IMR-90 (cell line): ENCODE measurements around the gene HMX3. TPM values are rescaled to one million over a fixed set of nuclear protein-coding genes. Genes with fewer than 3 reads are reported as not detected.

Experiments
- ATAC-seq: fragments of 200-7000 bp; cut with Tn5 transposase; 2 replicates; pipeline ENCODE4 v1.9.1; 2020; ENCODE audit warnings: low read depth, mild to moderate bottlenecking, moderate library complexity
- BruUV-seq: library from RNA; stranded (reverse); fragments of 400-500 nt; replicated peaks from 2 replicates; lab custom pipeline; 2021; lab: Mats Ljungman, UMichigan
- CTCF ChIA-PET: fragments of 300-600 bp; formaldehyde crosslinking; extraction: SDS; loops from one replicate; lab custom pipeline; 2021; ENCODE audit warnings: antibody characterized with exemption; lab: Yijun Ruan, JAX
- POLR2A ChIA-PET: fragments of 300-600 bp; sonication (Branson Sonifier 250); formaldehyde crosslinking; loops from one replicate; lab custom pipeline; 2022; ENCODE audit warnings: antibody characterized with exemption; ENCODE audit not compliant: unreplicated experiment; lab: Charles Lee
- DNase-seq: peaks from one replicate; pipeline ENCODE4 v3.0.0; 2013
- H2AFZ ChIP-seq: replicated peaks from 2 replicates; pipeline ENCODE3; 2013; ENCODE audit warnings: low read length, mild to moderate bottlenecking; ENCODE audit not compliant: poor library complexity
- H2AK5ac ChIP-seq: 2 replicates; pipeline ENCODE4 v1.6.1; 2013; ENCODE audit warnings: low read depth, low read length, inconsistent platforms
- H2AK9ac ChIP-seq: replicated peaks from 2 replicates; pipeline ENCODE3; 2013; ENCODE audit warnings: mild to moderate bottlenecking, low read depth, low read length, moderate library complexity; ENCODE audit not compliant: poor library complexity
- H2BK120ac ChIP-seq: 2 replicates; pipeline ENCODE4 v1.6.1; 2013; ENCODE audit warnings: low read depth, low read length, inconsistent platforms
- H2BK15ac ChIP-seq: 3 replicates; pipeline ENCODE4 v1.6.1; 2013; ENCODE audit warnings: low read depth, low read length, inconsistent platforms
- H2BK20ac ChIP-seq: 2 replicates; pipeline ENCODE4 v1.6.1; 2013; ENCODE audit warnings: low read depth, mild to moderate bottlenecking, inconsistent platforms, low read length, moderate library complexity
- H2BK5ac ChIP-seq: 2 replicates; pipeline ENCODE4 v1.6.1; 2013; ENCODE audit warnings: mild to moderate bottlenecking, low read depth, low read length, inconsistent platforms; ENCODE audit not compliant: poor library complexity, severe bottlenecking
- H3K14ac ChIP-seq: replicated peaks from 2 replicates; pipeline ENCODE4 v1.6.1; 2013; ENCODE audit warnings: low read depth, low read length, inconsistent platforms
- H3K18ac ChIP-seq: 2 replicates; pipeline ENCODE4 v1.6.1; 2013; ENCODE audit warnings: low read depth, low read length, control low read depth
- H3K23ac ChIP-seq: 2 replicates; pipeline ENCODE4 v1.6.1; 2013; ENCODE audit warnings: low read depth, low read length, inconsistent platforms
- H3K27ac ChIP-seq: 2 replicates; pipeline ENCODE4 v1.5.1; 2013; ENCODE audit warnings: mild to moderate bottlenecking, control low read depth, low read length; ENCODE audit not compliant: insufficient read depth
- H3K27me3 ChIP-seq: 2 replicates; pipeline ENCODE4 v1.6.1; 2013; ENCODE audit warnings: low read length; ENCODE audit not compliant: control insufficient read depth, insufficient read depth
- H3K36me3 ChIP-seq: 2 replicates; pipeline ENCODE4 v1.6.1; 2013; ENCODE audit warnings: low read length, mixed read lengths; ENCODE audit not compliant: control insufficient read depth, insufficient read depth
- H3K4ac ChIP-seq: 2 replicates; pipeline ENCODE4 v1.6.1; 2013; ENCODE audit warnings: low read depth, low read length, inconsistent platforms
- H3K4me1 ChIP-seq: 2 replicates; pipeline ENCODE4 v1.6.1; 2013; ENCODE audit warnings: low read length, mixed read lengths; ENCODE audit not compliant: control insufficient read depth, insufficient read depth
- H3K4me2 ChIP-seq: 2 replicates; pipeline ENCODE4 v1.6.1; 2013; ENCODE audit warnings: low read depth, mild to moderate bottlenecking, control low read depth, low read length, moderate library complexity
- H3K4me3 ChIP-seq: 2 replicates; pipeline ENCODE4 v1.5.1; 2013; ENCODE audit warnings: low read depth, mild to moderate bottlenecking, control low read depth, low read length, moderate library complexity; ENCODE audit not compliant: insufficient read depth
- H3K56ac ChIP-seq: 2 replicates; pipeline ENCODE4 v1.6.1; 2013; ENCODE audit warnings: low read length, inconsistent platforms; ENCODE audit not compliant: insufficient read depth; ENCODE audit errors: extremely low read depth
- H3K79me1 ChIP-seq, 2 experiments: 2 replicates each; pipeline ENCODE4 v1.6.1; 2013; ENCODE audit warnings: low read length in 2 of 2, inconsistent platforms in 1 of 2, low read depth in 1 of 2
- H3K9ac ChIP-seq: 2 replicates; pipeline ENCODE4 v1.6.1; 2013; ENCODE audit warnings: low read depth, low read length, control low read depth
- H3K9me1 ChIP-seq: 2 replicates; pipeline ENCODE4 v1.6.1; 2013; ENCODE audit warnings: low read length, inconsistent platforms; ENCODE audit not compliant: insufficient read depth
- H3K9me3 ChIP-seq: 2 replicates; pipeline ENCODE4 v1.6.1; 2013; ENCODE audit warnings: low read length; ENCODE audit not compliant: control insufficient read depth, insufficient read depth
- H4K20me1 ChIP-seq: 2 replicates; pipeline ENCODE4 v1.6.1; 2013; ENCODE audit warnings: low read length, inconsistent platforms; ENCODE audit not compliant: insufficient read depth
- H4K5ac ChIP-seq: 2 replicates; pipeline ENCODE4 v1.6.1; 2013; ENCODE audit warnings: mild to moderate bottlenecking, low read depth, low read length, control low read depth
- H4K8ac ChIP-seq, 2 experiments: 2 replicates each; pipeline ENCODE4 v1.6.1; 2013; ENCODE audit warnings: low read depth in 2 of 2, low read length in 2 of 2, control low read depth in 1 of 2, inconsistent platforms in 1 of 2
- H4K91ac ChIP-seq: 2 replicates; pipeline ENCODE4 v1.6.1; 2013; ENCODE audit warnings: low read depth, low read length, inconsistent platforms; ENCODE audit not compliant: insufficient read depth
- BHLHE40 ChIP-seq: fragments of 150-350 bp; IDR thresholded peaks from 2 replicates; pipeline ENCODE4 v1.6.1; 2016; ENCODE audit warnings: mild to moderate bottlenecking, low read depth, low read length
- CEBPB ChIP-seq: IDR thresholded peaks from 2 replicates; pipeline ENCODE4 v1.6.1; 2012; ENCODE audit warnings: low read depth, low read length, improper control_type of control experiment
- CHD1 ChIP-seq: IDR thresholded peaks from 2 replicates; pipeline ENCODE4 v1.6.1; 2012; ENCODE audit warnings: low read depth, low read length, improper control_type of control experiment
- ELK1 ChIP-seq: fragments of 150-350 bp; IDR thresholded peaks from 2 replicates; pipeline ENCODE4 v1.6.1; 2016; ENCODE audit warnings: low read depth, mild to moderate bottlenecking, low read length, moderate library complexity, borderline replicate concordance
- FOS ChIP-seq: fragments of 150-350 bp; IDR thresholded peaks from 2 replicates; pipeline ENCODE4 v1.6.1; 2016; ENCODE audit warnings: low read depth, low read length
- MAFK ChIP-seq: IDR thresholded peaks from 2 replicates; pipeline ENCODE4 v1.6.1; 2012; ENCODE audit warnings: low read depth, low read length, improper control_type of control experiment
- MAZ ChIP-seq: IDR thresholded peaks from 2 replicates; pipeline ENCODE4 v1.6.1; 2012; ENCODE audit warnings: low read depth, mild to moderate bottlenecking, low read length, improper control_type of control experiment, moderate library complexity, borderline replicate concordance
- MXI1 ChIP-seq: IDR thresholded peaks from 2 replicates; pipeline ENCODE4 v1.6.1; 2012; ENCODE audit warnings: low read depth, mild to moderate bottlenecking, low read length, moderate library complexity, borderline replicate concordance
- NFE2L2 ChIP-seq: fragments of 150-350 bp; IDR thresholded peaks from 2 replicates; pipeline ENCODE4 v1.6.1; 2016; ENCODE audit warnings: low read depth, mild to moderate bottlenecking, low read length
- POLR2A ChIP-seq: IDR thresholded peaks from 2 replicates; pipeline ENCODE4 v1.6.1; 2012; ENCODE audit warnings: mild to moderate bottlenecking, low read depth, low read length
- RAD21 ChIP-seq: IDR thresholded peaks from 2 replicates; pipeline ENCODE4 v1.6.1; 2012; ENCODE audit warnings: low read length, improper control_type of control experiment
- RCOR1 ChIP-seq: IDR thresholded peaks from 2 replicates; pipeline ENCODE4 v1.6.1; 2012; ENCODE audit warnings: mild to moderate bottlenecking, low read length, improper control_type of control experiment; ENCODE audit not compliant: insufficient replicate concordance
- RFX5 ChIP-seq: IDR thresholded peaks from 2 replicates; pipeline ENCODE4 v1.8.0; 2012; ENCODE audit warnings: low read depth, mild to moderate bottlenecking, low read length, moderate library complexity
- SMC3 ChIP-seq: fragments of 150-350 bp; IDR thresholded peaks from 2 replicates; pipeline ENCODE4 v1.6.1; 2016; ENCODE audit warnings: low read depth, mild to moderate bottlenecking, antibody characterized with exemption, low read length, moderate library complexity
- USF2 ChIP-seq: fragments of 150-350 bp; IDR thresholded peaks from 2 replicates; pipeline ENCODE4 v1.6.1; 2017; ENCODE audit warnings: mild to moderate bottlenecking, antibody characterized with exemption, low read length, low read depth
- WGBS, 2 experiments: methylation state at CpG; one replicate each; pipeline versions ENCODE4 v1.1.5 to v1.1.7; 2013; ENCODE audit warnings: missing lambda C conversion rate in 2 of 2; ENCODE audit not compliant: insufficient read length in 1 of 2; ENCODE audit errors: extremely low coverage in 2 of 2; 5-methylcytosine and 5-hydroxymethylcytosine counted together
- dilution Hi-C: fragments of 300-500 bp; cut with HindIII; formaldehyde crosslinking; loops from one replicate; pipeline ENCODE4 v1.14.3; 2018; ENCODE audit warnings: low sequenced_read_pairs; ENCODE audit not compliant: unreplicated experiment
- in situ Hi-C: fragments of 300-500 bp; cut with MboI; formaldehyde crosslinking; loops from 3 replicates; pipeline ENCODE4 v1.14.3; 2019; ENCODE audit warnings: low sequenced_read_pairs, inconsistent platforms, mixed read lengths
- intact Hi-C: fragments of 100-400 bp; cut with micrococcal nuclease; formaldehyde crosslinking; loops from 2 replicates; pipeline ENCODE4 v1.10.0; 2022
- polyA plus RNA-seq, 3 experiments: library from polyadenylated mRNA; depleted of rRNA; stranded (reverse); fragments of >200 nt; gene quantifications; 2 replicates each; pipeline ENCODE4 v1.2.3, GENCODE V29; 2012; ENCODE audit warnings: low replicate concordance in 1 of 3
- total RNA-seq: library from RNA; depleted of rRNA; stranded (reverse); fragments of >200 nt; gene quantifications from 2 replicates; pipeline ENCODE4 v1.2.3, GENCODE V29; 2012
- TF ChIP-seq, protein P1 (sequence below): conservative IDR thresholded peaks from 2 replicates; pipeline ENCODE4 v1.5.1; 2012; ENCODE audit warnings: mild to moderate bottlenecking, low read depth, low read length, improper control_type of control experiment

The HMX3 gene
- total and polyA plus RNA-seq, 2 of the 4 experiments (the other 2 are of a cell fraction), result not detected

DNA sequence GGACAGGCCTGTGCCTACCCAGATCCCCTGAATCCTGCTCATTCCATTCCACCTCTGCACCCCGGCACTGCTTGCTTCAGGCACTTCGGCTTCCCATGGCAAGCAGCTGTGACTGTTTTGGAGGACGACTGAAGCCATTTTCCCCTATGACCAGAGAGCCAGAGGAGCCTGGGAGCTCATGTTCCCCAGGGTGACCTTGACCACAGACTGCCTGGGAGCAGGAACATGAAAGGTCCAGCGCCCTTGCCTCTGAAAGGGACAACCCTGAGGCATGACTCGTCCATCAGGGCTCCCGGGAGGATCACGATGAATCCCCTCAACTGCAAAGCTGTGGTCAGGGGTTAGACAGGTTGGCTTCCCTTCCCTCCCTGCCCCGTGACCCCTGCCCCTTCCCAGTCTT lies 16.7 kb upstream of the HMX3 start:
- BruUV-seq, result no TSS peak
- in situ Hi-C loops (no loop called here), intact Hi-C loops (no loop called here), dilution Hi-C loops (no loop called here)
- no peak for TF ChIP-seq MAFK
- TF ChIP-seq RCOR1, result no peak
- TF ChIP-seq BHLHE40, result no peak
- TF ChIP-seq CEBPB, result no peak
- no peak for TF ChIP-seq RFX5
- TF ChIP-seq, protein P1, sequence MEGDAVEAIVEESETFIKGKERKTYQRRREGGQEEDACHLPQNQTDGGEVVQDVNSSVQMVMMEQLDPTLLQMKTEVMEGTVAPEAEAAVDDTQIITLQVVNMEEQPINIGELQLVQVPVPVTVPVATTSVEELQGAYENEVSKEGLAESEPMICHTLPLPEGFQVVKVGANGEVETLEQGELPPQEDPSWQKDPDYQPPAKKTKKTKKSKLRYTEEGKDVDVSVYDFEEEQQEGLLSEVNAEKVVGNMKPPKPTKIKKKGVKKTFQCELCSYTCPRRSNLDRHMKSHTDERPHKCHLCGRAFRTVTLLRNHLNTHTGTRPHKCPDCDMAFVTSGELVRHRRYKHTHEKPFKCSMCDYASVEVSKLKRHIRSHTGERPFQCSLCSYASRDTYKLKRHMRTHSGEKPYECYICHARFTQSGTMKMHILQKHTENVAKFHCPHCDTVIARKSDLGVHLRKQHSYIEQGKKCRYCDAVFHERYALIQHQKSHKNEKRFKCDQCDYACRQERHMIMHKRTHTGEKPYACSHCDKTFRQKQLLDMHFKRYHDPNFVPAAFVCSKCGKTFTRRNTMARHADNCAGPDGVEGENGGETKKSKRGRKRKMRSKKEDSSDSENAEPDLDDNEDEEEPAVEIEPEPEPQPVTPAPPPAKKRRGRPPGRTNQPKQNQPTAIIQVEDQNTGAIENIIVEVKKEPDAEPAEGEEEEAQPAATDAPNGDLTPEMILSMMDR, result no peak
- no peak for TF ChIP-seq MAZ
- TF ChIP-seq RAD21, result no peak
- TF ChIP-seq CHD1, result no peak
- TF ChIP-seq MXI1, result no peak
- no peak for TF ChIP-seq ELK1
- no peak for TF ChIP-seq NFE2L2
- no peak for TF ChIP-seq POLR2A
- TF ChIP-seq FOS, result no peak
- TF ChIP-seq SMC3, result no peak
- TF ChIP-seq USF2, result no peak
- CTCF ChIA-PET, result no interaction called here
- Histone ChIP-seq H3K79me1 (no peaks in the 10 kb centered on the region), H4K20me1 (no peaks in the 10 kb centered on the region), H3K14ac (no peak overlapping the region), H4K91ac (no peak overlapping the region), H3K4ac (no peak overlapping the region), H3K23ac (no peak overlapping the region), H4K8ac (no peak overlapping the region), H3K9ac (no peak overlapping the region), H3K4me1 (no peaks in the 10 kb centered on the region), H2BK5ac (no peak overlapping the region), H2BK120ac (no peak overlapping the region), H4K5ac (no peak overlapping the region), H2BK20ac (no peak overlapping the region), H3K56ac (no peak overlapping the region), H3K27me3 (peaks cover 17% of the 10 kb centered on the region; the same call in 1 of the 2 replicates), H3K18ac (no peak overlapping the region), H3K9me3 (no peaks in the 10 kb centered on the region), H2AK5ac (no peak overlapping the region), H2AFZ (no peak overlapping the region), H3K4me2 (no peak overlapping the region), H3K9me1 (no peaks in the 10 kb centered on the region), H2BK15ac (no peak overlapping the region), H3K4me3 (no peak overlapping the region), H2AK9ac (no peak overlapping the region), H3K36me3 (no peaks in the 10 kb centered on the region), H3K27ac (no peak overlapping the region)
- POLR2A ChIA-PET, result no interaction called here
- WGBS, 2 experiments, result no CpG with 5 or more reads among the region's 8 CpGs
- no peak for DNase-seq
- ATAC-seq, result no peak
